OCI-LY1 (cell line): ENCODE results near the gene MYH13.

Source experiments
- CTCF ChIP-seq: fragments of 200-600 bp; sonication (generic), shearing (Covaris generic); IDR thresholded peaks from 2 replicates; pipeline ENCODE4 v1.5.1; 2017; ENCODE audit warnings: mild to moderate bottlenecking, antibody characterized with exemption, low read length, moderate library complexity, mixed read lengths
- EZH2 ChIP-seq: fragments of 200-600 bp; sonication (generic), shearing (Covaris generic); IDR thresholded peaks from 2 replicates; pipeline ENCODE4 v1.8.0; 2017; ENCODE audit warnings: borderline replicate concordance, mixed run types, mild to moderate bottlenecking, antibody characterized with exemption, low read length, moderate library complexity, mixed read lengths

GRCh38 chr17:10394201-10394887 is 21.5 kb upstream of the MYH13 start:
- TF ChIP-seq CTCF (no peak), EZH2 (no peak)
